NCI-H2227 (cell line): Measurements from ENCODE around the gene SC5D.
A peak's percentile ranks its signal among the peaks of the same experiment; 100 is the strongest.

Experiments used
- DNase-seq: peaks from one replicate; lab custom pipeline; 2025; ENCODE audit not compliant: unreplicated experiment; lab: John Stamatoyannopoulos, UW

SC5D gene

GRCh38 chr11:121292495-121293287, at the start of gene SC5D:
Gene SC5D (plus strand): TSS chr11:121292771. CDS start chr11:121303376, 10,605 bp downstream.
- peak; percentile 94 for DNase-seq

GRCh38 chr11:121244884-121245283, 47.7 kb upstream of the SC5D start:
- no peak for DNase-seq

GRCh38 chr11:121246021-121246768, 46.4 kb upstream of the SC5D start:
- DNase-seq = no peak

GRCh38 chr11:121246769-121247035, 45.9 kb upstream of the SC5D start:
- no peak for DNase-seq

- DNase-seq = no peak
Observed at GRCh38 chr11:121248496-121248895, 44.1 kb upstream of the SC5D start.

- DNase-seq = peak; percentile 37
Observed at GRCh38 chr11:121249039-121249663, 43.4 kb upstream of the SC5D start.

- DNase-seq = no peak
Observed at GRCh38 chr11:121250843-121251242, 41.7 kb upstream of the SC5D start.

GRCh38 chr11:121253951-121254350, 38.6 kb upstream of the SC5D start:
- DNase-seq = no peak

- DNase-seq = no peak
Observed at GRCh38 chr11:121254756-121255155, 37.8 kb upstream of the SC5D start.

- DNase-seq = no peak
Observed at GRCh38 chr11:121255473-121256125, 37.0 kb upstream of the SC5D start.

- no peak for DNase-seq
Observed at GRCh38 chr11:121257289-121257688, 35.3 kb upstream of the SC5D start.

GRCh38 chr11:121257976-121258375, 34.6 kb upstream of the SC5D start:
- DNase-seq = no peak

- DNase-seq = no peak
Observed at GRCh38 chr11:121265586-121265985, 27.0 kb upstream of the SC5D start.

- DNase-seq = no peak
Observed at GRCh38 chr11:121268581-121268980, 24.0 kb upstream of the SC5D start.

GRCh38 chr11:121270001-121270678, 22.4 kb upstream of the SC5D start:
- no peak for DNase-seq

- DNase-seq = no peak
Observed at GRCh38 chr11:121274332-121274991, 18.1 kb upstream of the SC5D start.

- no peak for DNase-seq
Observed at GRCh38 chr11:121281698-121282097, 10.9 kb upstream of the SC5D start.

GRCh38 chr11:121282386-121282785, 10.2 kb upstream of the SC5D start:
- DNase-seq = no peak

- no peak for DNase-seq
Observed at GRCh38 chr11:121282886-121283502, 9.6 kb upstream of the SC5D start.

GRCh38 chr11:121291319-121291718, 1.3 kb upstream of the SC5D start:
- no peak for DNase-seq
